ENCODE results near the gene IFITM1.

The IFITM1 gene

DNA sequence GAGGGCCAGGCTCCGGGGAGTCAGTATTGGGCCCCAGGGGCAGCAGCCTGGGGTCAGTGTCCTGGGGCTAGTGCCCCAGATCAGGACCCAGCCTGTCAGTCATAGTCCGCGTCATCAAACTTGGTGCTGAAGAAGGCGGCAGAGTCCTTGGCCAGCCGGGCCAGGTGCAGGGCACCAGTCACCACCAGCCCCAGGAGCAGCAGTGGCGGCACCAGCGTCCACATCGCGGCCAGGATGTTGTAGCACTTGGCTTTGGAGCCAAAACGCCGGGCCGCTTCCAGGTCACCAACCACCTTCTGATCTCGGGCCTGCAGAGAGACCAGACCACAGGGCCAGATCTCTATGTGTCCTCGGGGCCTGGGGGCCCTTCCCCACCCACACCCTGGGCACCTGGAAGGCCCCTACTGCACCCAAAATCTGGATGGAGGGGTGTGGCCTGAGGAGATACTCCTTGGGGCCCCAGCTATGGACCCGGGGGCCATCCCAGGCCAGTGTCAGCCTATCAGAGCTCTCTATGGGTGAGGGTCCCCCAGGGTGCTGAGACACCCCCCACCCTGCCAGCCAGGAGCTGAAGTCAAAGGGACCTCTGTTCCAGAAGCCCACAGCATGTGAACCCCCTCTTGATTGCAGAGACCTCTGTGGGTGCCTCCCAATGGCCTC, 15.3 kb upstream of the IFITM1 start:
- no peak overlapping the region for H3K4me3 ChIP-seq (ENCODE audit: low read depth, low read length)
- TF ChIP-seq, protein P1, sequence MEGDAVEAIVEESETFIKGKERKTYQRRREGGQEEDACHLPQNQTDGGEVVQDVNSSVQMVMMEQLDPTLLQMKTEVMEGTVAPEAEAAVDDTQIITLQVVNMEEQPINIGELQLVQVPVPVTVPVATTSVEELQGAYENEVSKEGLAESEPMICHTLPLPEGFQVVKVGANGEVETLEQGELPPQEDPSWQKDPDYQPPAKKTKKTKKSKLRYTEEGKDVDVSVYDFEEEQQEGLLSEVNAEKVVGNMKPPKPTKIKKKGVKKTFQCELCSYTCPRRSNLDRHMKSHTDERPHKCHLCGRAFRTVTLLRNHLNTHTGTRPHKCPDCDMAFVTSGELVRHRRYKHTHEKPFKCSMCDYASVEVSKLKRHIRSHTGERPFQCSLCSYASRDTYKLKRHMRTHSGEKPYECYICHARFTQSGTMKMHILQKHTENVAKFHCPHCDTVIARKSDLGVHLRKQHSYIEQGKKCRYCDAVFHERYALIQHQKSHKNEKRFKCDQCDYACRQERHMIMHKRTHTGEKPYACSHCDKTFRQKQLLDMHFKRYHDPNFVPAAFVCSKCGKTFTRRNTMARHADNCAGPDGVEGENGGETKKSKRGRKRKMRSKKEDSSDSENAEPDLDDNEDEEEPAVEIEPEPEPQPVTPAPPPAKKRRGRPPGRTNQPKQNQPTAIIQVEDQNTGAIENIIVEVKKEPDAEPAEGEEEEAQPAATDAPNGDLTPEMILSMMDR (IDR thresholded peaks at IDR 0.05; ENCODE audit: borderline replicate concordance, insufficient read depth, low read depth, low read length): no peak

DNA sequence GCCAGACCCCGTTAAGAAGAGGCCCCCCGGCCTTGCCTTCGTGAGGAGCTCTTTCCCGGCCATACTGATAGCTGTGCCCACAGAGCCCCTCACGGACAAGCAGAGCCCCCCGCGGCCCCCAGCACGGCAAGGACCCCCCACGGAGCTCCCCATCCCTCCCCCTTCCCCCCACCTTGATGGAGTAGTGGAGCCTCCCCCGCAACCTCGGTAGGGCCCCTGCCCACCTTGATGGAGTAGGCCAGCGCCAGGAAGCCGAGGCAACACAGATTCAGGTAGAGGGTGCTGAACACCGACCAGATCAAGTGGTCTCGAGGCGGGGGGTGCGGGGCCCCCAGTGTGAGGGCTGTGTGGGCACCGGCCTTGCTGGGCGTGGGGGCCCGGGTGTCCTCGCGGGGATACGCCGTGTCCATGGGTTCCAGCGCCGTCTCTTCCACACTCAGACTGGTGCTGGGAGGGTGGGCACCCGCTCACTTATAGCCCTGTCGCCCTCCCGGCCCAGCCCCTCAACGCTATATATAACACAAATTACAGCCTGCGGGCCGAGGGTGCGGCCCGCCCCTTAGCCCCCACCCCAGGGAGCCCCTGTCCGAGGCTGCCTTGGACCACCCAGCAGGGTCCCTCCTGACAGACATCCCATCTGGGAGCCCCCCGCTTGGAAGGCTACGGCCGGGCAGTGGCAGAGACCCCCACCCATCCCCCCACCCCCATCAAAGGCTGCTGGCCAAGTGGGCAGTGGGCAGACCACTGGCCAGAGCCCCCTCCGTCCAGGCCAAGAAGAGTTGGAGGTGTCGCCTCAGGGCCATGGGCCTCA, 14.6 kb upstream of the IFITM1 start, which contains the start of gene IFITM5:
TSS of gene IFITM5 (minus strand) at position 446 of the 811 bp plus-strand sequence. CDS start at position 410, 36 bp downstream.
- TF ChIP-seq, protein P1 (IDR thresholded peaks at IDR 0.05; ENCODE audit: borderline replicate concordance, insufficient read depth, low read depth, low read length): no peak
- H3K4me3 ChIP-seq (ENCODE audit: low read depth, low read length): no peak within 1 kb of the TSS

GRCh38 chr11:299951-300735, 13.7 kb upstream of the IFITM1 start:
- no peak overlapping the region for H3K4me3 ChIP-seq (ENCODE audit: low read depth, low read length)
- TF ChIP-seq, protein P1 (IDR thresholded peaks at IDR 0.05; ENCODE audit: borderline replicate concordance, insufficient read depth, low read depth, low read length): no peak

GRCh38 chr11:303363-303762, 10.5 kb upstream of the IFITM1 start:
- no peak overlapping the region for H3K4me3 ChIP-seq (ENCODE audit: low read depth, low read length)
- TF ChIP-seq, protein P1 (IDR thresholded peaks at IDR 0.05; ENCODE audit: borderline replicate concordance, insufficient read depth, low read depth, low read length): no peak

DNA sequence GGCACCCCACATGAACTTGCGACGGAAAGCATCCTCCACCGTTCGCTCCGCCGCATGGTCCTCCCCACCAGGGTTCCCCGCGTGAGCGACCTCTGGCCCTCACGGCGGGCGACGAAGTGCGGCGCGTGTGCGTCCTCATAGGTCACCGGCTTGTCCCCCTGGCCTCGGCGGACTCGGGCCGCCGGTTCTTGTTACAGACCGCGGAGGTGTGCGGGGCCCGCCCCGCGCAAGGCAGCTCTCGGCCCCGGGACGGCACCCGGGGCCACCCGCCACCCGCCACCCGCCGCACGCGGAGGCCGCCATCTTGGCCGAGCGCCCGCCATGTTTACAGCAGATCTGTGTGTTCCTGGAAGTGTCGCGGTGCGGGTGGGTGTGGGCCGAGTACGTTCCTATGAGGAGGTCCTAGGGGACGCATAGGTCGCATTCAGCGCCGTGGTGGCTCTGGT, 9.8 kb upstream of the IFITM1 start:
- H3K4me3 ChIP-seq (ENCODE audit: low read depth, low read length): no peak overlapping the region
- TF ChIP-seq, protein P1 (IDR thresholded peaks at IDR 0.05; ENCODE audit: borderline replicate concordance, insufficient read depth, low read depth, low read length): no peak

GRCh38 chr11:304915-305843, 8.7 kb upstream of the IFITM1 start:
- TF ChIP-seq, protein P1 (IDR thresholded peaks at IDR 0.05; ENCODE audit: borderline replicate concordance, insufficient read depth, low read depth, low read length): peak; percentile 57; the same call in 1 of the 2 replicates
- no peak overlapping the region for H3K4me3 ChIP-seq (ENCODE audit: low read depth, low read length)

Data from GM12875 (cell line).